ENCODE data around the gene CRYGD. TPM values are rescaled to one million over a fixed set of nuclear protein-coding genes. Genes with fewer than 3 reads are reported as not detected.
A peak's percentile ranks its signal among the peaks of the same experiment; 100 is the strongest.
"Not testable (repeated sequence)": the region's sequence is repeated elsewhere in the genome, so short reads cannot be mapped to it uniquely, and the experiment has no call there.

CRYGD gene
- total RNA-seq, 1 experiment from 2014 or later, result not detected

- peak; percentile 17 for DNase-seq (ENCODE audit: low read depth)
These were observed 5.7 kb upstream of the CRYGD start, which contains the start of gene CRYGC for GRCh38 chr2:208129744-208130711. Gene CRYGC (minus strand): TSS chr2:208129828. CDS start chr2:208129792, 36 bp downstream.

GRCh38 chr2:208128136-208128535, 3.8 kb upstream of the CRYGD start:
- no peak for DNase-seq (ENCODE audit: low read depth)

GRCh38 chr2:208127090-208127489, 2.8 kb upstream of the CRYGD start:
- DNase-seq (ENCODE audit: low read depth), result no peak

- no peak for DNase-seq (ENCODE audit: low read depth)
These were observed 927 bp upstream of the CRYGD start for GRCh38 chr2:208125251-208125650.

- DNase-seq (ENCODE audit: low read depth), result no peak
These were observed 2.1 kb downstream of the CRYGD start for GRCh38 chr2:208122248-208122647.

- no peak for DNase-seq (ENCODE audit: low read depth)
These were observed 5.4 kb downstream of the CRYGD start for GRCh38 chr2:208118918-208119317.

- DNase-seq (ENCODE audit: low read depth), result not testable (repeated sequence)
These were observed 6.9 kb downstream of the CRYGD start for GRCh38 chr2:208117390-208117789.

GRCh38 chr2:208112969-208113368, 11.4 kb downstream of the CRYGD start:
- no peak for DNase-seq (ENCODE audit: low read depth)

GRCh38 chr2:208112273-208112745, 12.0 kb downstream of the CRYGD start:
- not testable (repeated sequence) for DNase-seq (ENCODE audit: low read depth)

- DNase-seq (ENCODE audit: low read depth), result no peak
These were observed 20.7 kb downstream of the CRYGD start for GRCh38 chr2:208103616-208104015.

- no peak for DNase-seq (ENCODE audit: low read depth)
These were observed 22.4 kb downstream of the CRYGD start for GRCh38 chr2:208101716-208102631.

- no peak for DNase-seq (ENCODE audit: low read depth)
These were observed 24.4 kb downstream of the CRYGD start for GRCh38 chr2:208099682-208100470.

- not testable (repeated sequence) for DNase-seq (ENCODE audit: low read depth)
These were observed 25.6 kb downstream of the CRYGD start for GRCh38 chr2:208098701-208099100.

GRCh38 chr2:208098267-208098666, 26.1 kb downstream of the CRYGD start:
- DNase-seq (ENCODE audit: low read depth), result no peak

- DNase-seq (ENCODE audit: low read depth), result no peak
These were observed 26.5 kb downstream of the CRYGD start for GRCh38 chr2:208097801-208098200.

- no peak for DNase-seq (ENCODE audit: low read depth)
These were observed 27.0 kb downstream of the CRYGD start for GRCh38 chr2:208097313-208097712.

- DNase-seq (ENCODE audit: low read depth), result no peak
These were observed 28.2 kb downstream of the CRYGD start for GRCh38 chr2:208096080-208096479.

GRCh38 chr2:208093128-208093527, 31.2 kb downstream of the CRYGD start:
- no peak for DNase-seq (ENCODE audit: low read depth)

GRCh38 chr2:208092093-208092832, 32.1 kb downstream of the CRYGD start:
- DNase-seq (ENCODE audit: low read depth), result no peak

- DNase-seq (ENCODE audit: low read depth), result no peak
These were observed 33.9 kb downstream of the CRYGD start for GRCh38 chr2:208090420-208090819.

GRCh38 chr2:208086029-208086428, 38.3 kb downstream of the CRYGD start:
- no peak for DNase-seq (ENCODE audit: low read depth)

Data from Daoy (cell line).